ENCODE data around the gene MIER2.

MIER2 gene

GRCh38 chr19:330503-330902, 14.1 kb downstream of the MIER2 start:
- DNase-seq (ENCODE audit: low read depth): no peak

DNA sequence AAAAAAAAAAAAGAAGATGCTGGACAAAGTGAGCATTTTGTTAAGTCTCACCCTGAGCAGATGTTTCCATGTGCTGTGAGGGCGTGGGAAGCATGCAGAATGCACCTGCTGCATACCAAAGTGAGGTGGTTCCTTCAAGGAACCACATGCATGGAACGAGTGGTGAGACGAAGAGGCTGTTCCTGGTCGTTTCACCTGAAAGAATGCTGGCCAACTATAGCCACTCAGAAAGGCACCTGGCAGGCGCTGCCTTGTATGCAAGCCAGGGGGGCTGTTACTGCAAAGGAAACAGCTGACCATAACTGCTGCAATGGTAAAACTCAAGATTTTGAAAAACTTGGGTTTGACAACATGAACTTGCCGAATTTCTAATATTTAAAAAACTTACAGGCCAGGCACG, 14.7 kb downstream of the MIER2 start:
- DNase-seq (ENCODE audit: low read depth): no peak

DNA sequence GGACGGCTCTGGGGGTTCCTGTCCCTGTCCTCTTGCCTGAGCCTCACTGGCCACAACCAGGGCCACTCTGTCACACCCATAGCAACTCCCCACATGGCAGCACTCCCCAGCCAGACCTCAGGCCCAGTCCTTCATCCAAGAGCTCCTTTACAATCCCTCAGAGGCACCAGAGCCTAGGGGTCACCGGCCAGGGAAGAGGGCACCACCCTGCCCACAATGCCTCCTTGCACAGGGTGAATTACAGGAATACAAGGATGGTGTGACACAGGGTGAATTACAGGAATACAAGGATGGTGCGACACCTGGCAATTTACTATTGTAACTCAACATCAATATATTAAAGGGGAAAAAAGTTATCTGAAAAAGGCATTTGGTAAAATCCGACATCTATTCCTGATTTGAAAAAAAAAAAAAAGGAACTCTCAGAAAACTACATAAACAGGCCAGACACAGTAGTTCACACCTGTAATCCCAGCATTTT, 16.5 kb downstream of the MIER2 start:
- no peak for DNase-seq (ENCODE audit: low read depth)

GRCh38 chr19:327291-328024, 17.1 kb downstream of the MIER2 start:
- no peak for DNase-seq (ENCODE audit: low read depth)

DNA sequence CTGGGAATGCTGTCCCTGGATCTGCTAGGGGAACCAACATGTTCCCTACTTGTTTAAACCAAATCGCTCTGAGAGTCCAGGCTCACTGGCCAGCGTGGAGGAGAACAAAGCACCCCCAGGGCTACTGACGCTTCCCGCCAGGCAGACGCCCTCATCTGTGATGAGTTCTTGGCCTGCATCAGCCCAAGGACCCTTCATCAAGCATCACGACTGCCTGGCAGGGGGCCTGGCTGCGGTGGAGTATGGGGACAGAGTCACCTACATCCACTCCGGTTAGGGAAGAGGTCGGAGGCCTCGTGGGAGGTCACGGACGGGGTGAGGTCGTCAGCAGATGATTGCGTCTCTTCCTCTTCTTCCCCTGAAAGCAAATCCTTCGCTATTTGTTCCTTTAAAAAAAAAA, 17.7 kb downstream of the MIER2 start:
- DNase-seq (ENCODE audit: low read depth): no peak

DNA sequence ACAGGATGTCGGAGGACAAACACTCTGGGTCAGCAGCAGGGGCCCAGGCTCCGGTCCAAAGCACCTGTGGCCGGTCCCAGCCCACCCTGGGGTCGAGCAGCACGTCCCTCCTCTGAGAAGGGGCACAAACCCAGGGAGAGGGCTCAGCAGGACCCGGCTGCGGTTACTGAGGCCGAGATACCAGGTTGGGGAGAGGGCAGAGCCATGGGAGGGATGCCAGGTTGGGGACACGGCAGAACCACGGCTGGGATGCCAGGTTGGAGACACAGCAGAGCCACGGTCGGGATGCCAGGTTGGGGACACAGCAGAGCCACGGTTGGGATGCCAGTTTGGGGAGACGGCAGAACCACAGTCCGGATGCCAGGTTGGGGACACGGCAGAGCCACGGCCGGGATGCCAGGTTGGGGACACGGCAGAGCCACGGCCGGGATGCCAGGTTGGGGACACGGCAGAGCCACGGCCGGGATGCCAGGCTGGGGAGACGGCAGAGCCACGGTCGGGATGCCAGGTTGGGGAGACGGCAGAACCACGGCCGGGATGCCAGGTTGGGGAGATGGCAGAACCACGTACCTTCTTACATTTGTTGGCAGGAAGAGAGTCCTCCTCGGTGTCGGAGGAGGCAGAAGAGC, 18.5 kb downstream of the MIER2 start:
- DNase-seq (ENCODE audit: low read depth): no peak

- no peak for DNase-seq (ENCODE audit: low read depth)
Measured at GRCh38 chr19:325173-325936, 19.2 kb downstream of the MIER2 start.

- no peak for DNase-seq (ENCODE audit: low read depth)
Measured at GRCh38 chr19:324716-325115, 19.9 kb downstream of the MIER2 start.

GRCh38 chr19:322616-323015, 22.0 kb downstream of the MIER2 start:
- no peak for DNase-seq (ENCODE audit: low read depth)

DNA sequence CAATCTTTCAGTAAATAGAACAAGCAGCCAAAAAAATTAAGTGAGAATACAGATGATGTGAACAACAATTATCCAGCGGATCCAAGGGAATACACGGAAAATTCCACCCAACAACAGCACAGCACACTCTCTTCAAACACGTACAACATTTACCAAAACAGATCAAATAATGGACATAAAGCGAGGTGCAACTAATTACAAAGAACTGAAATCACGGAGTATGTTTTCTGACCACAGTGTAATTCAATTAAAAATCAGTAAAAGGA, 26.2 kb downstream of the MIER2 start:
- no peak for DNase-seq (ENCODE audit: low read depth)

- DNase-seq (ENCODE audit: low read depth): no peak
Measured at GRCh38 chr19:317710-318508, 26.7 kb downstream of the MIER2 start.

- no peak for DNase-seq (ENCODE audit: low read depth)
Measured at GRCh38 chr19:315811-316210, 28.8 kb downstream of the MIER2 start.

DNA sequence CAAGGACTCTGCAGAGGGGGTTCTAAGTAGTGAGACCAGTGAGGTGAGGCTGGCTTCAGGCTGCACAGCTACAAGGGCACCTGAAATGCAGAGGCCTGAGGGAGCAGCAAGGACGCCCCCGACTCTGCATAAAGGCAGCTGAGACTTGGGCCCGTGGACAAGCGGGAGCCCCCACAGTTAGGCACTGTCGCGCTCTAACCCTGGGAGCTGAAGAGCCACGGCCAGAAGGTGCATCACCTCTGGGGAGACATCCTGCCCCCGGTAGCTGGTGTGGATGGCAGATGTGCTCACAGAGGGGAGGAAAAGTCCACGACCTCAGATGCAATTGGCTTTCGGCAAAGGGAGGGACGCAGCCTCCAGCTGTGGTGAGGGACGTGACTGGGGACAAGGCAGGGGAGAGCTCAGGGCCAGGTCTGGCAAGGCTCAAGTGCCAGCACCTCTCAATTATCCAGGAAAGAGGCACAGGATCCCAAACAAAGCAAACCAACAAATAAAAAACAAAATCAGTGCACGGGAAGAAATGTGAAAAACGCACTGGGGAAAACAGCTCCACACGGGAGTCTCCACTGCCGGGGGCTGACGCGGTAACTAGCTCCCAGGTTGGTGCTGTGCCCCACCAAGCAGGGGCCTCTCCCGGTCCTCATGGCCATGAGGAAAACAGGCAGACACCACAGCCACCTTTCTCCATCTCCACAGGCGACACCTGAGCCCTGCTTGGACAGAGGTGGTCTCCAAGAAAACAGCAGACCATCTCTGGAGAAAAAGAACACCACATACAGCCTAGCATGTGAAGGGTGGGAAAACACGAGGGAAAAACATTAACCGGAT, 30.4 kb downstream of the MIER2 start:
- no peak for DNase-seq (ENCODE audit: low read depth)

- no peak for DNase-seq (ENCODE audit: low read depth)
Measured at GRCh38 chr19:313169-313987, 31.2 kb downstream of the MIER2 start.

GRCh38 chr19:311813-312261, 32.8 kb downstream of the MIER2 start:
- DNase-seq (ENCODE audit: low read depth): no peak

DNA sequence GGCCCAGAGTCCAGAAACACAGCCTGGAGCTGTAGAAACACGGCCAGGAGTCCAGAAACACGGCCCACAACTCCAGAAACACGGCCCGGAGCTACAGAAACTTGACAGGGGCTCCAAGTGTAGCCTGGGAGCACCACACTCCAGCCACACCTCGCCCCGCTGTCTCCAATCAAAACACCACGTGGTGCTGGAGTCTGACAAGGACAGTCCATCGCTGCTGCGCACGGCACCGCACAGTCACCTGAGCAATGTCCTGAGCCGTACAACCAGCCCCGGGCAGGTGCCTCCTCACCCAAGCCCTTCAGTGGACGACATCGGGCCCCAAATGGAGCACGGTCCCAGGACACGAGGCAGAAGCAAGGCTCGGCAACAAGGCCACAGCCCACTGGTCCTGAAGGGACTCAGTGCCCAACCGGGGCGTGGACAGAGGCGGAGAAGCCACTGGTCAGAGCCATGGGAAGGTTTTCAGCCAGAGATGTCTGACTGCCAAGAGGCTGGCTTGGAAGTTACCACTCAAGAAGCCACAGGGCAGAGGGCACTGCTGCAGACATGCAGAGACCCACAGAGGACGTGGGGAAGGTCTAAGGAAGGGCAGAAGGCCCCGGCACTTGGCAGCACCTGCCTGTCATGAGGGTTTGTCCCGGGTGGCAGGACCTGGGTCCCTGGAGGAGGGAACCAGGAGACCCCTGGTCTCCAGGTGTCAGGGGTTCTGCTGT, 33.7 kb downstream of the MIER2 start:
- DNase-seq (ENCODE audit: low read depth): no peak

DNA sequence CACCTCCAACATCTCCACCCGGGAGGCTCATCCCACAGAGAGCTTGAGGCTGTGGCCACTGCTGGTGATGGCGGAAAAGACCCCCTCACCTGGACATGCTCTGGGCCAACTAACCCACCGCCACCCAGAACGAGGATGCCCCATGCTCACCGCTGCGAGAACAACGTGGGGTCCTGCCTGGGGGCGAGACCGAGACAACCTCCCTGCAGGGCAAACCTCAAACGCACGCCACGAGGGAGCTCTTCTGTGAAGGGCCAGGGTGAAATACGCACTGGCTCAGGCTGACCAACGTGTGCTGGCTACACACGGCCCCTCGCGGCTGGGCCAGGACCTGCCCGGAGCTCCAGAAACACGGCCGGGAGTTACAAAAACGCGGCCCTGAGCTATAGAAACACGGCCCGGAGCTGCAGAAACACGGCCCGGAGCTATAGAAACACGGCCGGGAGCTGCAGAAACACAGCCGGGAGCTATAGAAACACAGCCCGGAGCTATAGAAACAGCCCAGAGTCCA, 34.4 kb downstream of the MIER2 start:
- no peak for DNase-seq (ENCODE audit: low read depth)

GRCh38 chr19:309206-309565, 35.4 kb downstream of the MIER2 start:
- no peak for DNase-seq (ENCODE audit: low read depth)

- no peak for DNase-seq (ENCODE audit: low read depth)
Measured at GRCh38 chr19:308471-309205, 36.0 kb downstream of the MIER2 start.
